Measurements from ENCODE around the gene CHST12.

CHST12 gene

GRCh38 chr7:2473496-2474180, 70.2 kb downstream of the CHST12 start:
- TF ChIP-seq, protein P1, sequence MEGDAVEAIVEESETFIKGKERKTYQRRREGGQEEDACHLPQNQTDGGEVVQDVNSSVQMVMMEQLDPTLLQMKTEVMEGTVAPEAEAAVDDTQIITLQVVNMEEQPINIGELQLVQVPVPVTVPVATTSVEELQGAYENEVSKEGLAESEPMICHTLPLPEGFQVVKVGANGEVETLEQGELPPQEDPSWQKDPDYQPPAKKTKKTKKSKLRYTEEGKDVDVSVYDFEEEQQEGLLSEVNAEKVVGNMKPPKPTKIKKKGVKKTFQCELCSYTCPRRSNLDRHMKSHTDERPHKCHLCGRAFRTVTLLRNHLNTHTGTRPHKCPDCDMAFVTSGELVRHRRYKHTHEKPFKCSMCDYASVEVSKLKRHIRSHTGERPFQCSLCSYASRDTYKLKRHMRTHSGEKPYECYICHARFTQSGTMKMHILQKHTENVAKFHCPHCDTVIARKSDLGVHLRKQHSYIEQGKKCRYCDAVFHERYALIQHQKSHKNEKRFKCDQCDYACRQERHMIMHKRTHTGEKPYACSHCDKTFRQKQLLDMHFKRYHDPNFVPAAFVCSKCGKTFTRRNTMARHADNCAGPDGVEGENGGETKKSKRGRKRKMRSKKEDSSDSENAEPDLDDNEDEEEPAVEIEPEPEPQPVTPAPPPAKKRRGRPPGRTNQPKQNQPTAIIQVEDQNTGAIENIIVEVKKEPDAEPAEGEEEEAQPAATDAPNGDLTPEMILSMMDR (IDR thresholded peaks at IDR 0.05; ENCODE audit: control insufficient read depth, insufficient read depth, low read depth, low read length, missing control alignments) = no peak
- no peak for DNase-seq (ENCODE audit: low read depth)

DNA sequence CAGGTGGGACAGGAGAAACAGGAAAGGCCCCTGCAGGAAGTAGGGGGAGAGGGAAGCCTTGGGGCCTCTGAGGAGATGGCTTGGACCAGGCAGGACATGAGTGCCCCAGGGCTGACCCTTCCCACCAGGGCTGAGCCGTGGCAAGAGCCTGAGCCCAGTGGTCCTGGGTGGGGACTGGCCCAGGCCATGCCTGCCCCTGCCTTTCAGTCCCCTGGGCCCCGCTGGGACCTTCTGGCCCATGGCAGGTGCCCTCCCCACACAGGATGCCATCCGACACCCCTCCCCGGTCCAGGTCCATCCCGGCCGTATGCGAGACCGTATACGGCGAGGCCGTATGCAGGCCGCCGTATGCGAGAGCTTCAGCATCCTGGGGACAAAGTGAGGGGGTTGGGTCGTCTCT, 70.8 kb downstream of the CHST12 start:
- TF ChIP-seq, protein P1 (IDR thresholded peaks at IDR 0.05; ENCODE audit: control insufficient read depth, insufficient read depth, low read depth, low read length, missing control alignments) = no peak
- no peak for DNase-seq (ENCODE audit: low read depth)
- no peak overlapping the region for H3K4me3 ChIP-seq (ENCODE audit: control insufficient read depth, low read depth, low read length)

More at GRCh38 chr7:2473496-2474180, 70.2 kb downstream of the CHST12 start:
- H3K4me3 ChIP-seq (ENCODE audit: control insufficient read depth, low read depth, low read length) = no peak overlapping the region

DNA sequence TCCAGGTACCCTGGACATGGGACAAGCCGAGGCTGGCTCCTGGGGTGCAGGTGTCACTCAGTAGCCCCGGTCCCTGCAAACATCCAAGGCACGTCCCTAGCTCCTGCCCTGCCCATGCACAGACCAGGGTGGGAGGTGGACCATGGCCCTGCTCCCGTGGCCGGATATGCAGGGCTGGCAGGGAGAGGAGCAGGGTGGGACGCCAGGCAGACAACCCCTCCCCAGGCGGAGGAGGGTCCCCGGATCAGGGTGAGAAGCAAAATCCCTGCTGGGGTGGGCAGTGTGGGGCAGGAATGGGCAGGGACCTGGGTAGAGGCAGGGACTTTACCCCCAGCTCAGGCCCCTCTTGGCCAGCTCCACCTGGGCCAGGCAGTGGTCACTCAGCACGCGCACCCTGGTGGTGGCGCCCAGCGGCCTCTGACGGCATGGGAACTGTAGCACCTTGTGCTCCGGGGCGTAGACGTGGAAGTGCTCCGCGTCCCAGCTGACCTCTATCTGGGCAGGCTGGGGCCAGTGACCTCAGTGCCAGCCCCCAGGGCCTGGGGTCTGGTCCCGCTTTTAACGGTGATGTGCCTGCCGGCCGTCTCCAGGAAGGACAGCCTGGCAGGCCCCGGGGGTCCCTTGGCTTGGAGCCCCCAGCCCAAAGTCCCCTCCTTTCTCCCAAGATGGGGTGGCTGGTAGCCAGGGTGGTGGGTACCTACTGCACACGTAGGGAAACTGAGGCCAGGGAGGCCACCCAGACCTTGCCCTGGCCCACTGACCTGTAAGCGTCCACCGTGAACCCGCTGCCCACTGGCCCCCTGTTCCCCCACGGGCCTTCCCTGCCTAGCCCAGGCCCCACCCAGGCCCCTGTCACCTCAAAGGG, 71.6 kb downstream of the CHST12 start:
- TF ChIP-seq, protein P1 (IDR thresholded peaks at IDR 0.05; ENCODE audit: control insufficient read depth, insufficient read depth, low read depth, low read length, missing control alignments) = no peak
- DNase-seq (ENCODE audit: low read depth) = no peak
- H3K4me3 ChIP-seq (ENCODE audit: control insufficient read depth, low read depth, low read length) = no peak overlapping the region

DNA sequence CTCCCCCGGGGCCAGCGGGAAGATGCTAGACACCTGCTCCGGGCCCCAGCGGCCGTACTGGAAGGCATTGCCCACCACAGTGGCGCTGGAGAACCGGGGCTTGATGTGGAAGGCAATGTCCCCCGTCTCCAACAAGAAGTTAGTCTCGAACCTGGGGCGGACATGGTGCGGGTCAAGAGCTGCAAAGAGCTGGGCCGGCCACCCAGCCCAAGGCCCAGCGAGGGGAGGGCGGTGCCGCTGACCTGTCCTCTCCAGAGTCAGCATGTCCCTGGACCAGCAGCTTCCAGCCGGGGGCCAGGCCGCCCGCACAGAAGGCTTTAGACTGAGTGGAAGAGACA, 72.2 kb downstream of the CHST12 start:
- TF ChIP-seq, protein P1 (IDR thresholded peaks at IDR 0.05; ENCODE audit: control insufficient read depth, insufficient read depth, low read depth, low read length, missing control alignments) = no peak
- H3K4me3 ChIP-seq (ENCODE audit: control insufficient read depth, low read depth, low read length) = no peak overlapping the region
- no peak for DNase-seq (ENCODE audit: low read depth)

- no peak within 1 kb of the TSS for H3K4me3 ChIP-seq (ENCODE audit: control insufficient read depth, low read depth, low read length)
- DNase-seq (ENCODE audit: low read depth) = no peak
- TF ChIP-seq, protein P1 (IDR thresholded peaks at IDR 0.05; ENCODE audit: control insufficient read depth, insufficient read depth, low read depth, low read length, missing control alignments) = no peak
Measured at GRCh38 chr7:2476298-2476697, 72.9 kb downstream of the CHST12 start, which contains the start of gene GRIFIN. GRIFIN (minus strand) TSS chr7:2476398; CDS start chr7:2476383, 15 bp downstream.

DNA sequence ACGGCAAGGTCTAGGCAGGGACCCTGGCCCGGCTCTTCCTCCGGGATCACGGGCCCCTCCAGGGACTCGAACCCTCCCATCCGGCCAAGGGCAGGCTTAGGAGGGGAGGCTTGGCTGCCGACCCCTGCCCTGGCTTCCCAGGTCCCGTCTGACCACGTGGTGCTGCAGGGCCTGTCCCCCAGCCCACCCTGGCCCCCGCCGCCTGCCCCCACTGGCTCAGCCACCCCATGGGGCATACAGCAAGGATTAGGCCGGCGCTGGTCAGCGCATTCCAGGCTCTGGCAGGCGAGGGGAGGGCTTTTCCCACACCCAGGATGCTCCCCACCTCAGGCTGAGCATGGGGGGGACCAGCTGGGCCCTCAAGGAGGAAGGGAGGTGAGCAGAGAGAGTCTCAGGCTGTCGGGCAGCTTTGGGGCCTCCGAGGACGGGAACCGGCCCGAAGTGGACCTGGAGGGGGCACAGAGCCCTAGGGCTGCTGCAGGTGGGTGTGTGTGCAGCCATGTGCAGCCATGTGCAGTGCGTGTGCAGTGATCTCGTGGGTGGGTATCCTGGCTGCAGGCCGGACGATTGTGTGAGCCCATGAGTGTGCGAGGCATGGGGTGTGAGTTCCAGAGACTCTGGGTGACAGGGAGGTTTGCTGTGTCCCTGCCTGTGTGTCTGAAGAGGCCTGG, 73.5 kb downstream of the CHST12 start:
- no peak overlapping the region for H3K4me3 ChIP-seq (ENCODE audit: control insufficient read depth, low read depth, low read length)
- TF ChIP-seq, protein P1 (IDR thresholded peaks at IDR 0.05; ENCODE audit: control insufficient read depth, insufficient read depth, low read depth, low read length, missing control alignments) = no peak
- DNase-seq (ENCODE audit: low read depth) = no peak

All from AG09309 (cell line).